GM18511 (cell line): Measurements from ENCODE around the gene DNAI1.

Experiments
- ATAC-seq: cut with Tn5 transposase; IDR thresholded peaks from one replicate; pipeline ENCODE4 v1.9.1; 2021; ENCODE audit warnings: mild to moderate bottlenecking, moderate library complexity; ENCODE audit not compliant: unreplicated experiment

DNAI1 gene

DNA sequence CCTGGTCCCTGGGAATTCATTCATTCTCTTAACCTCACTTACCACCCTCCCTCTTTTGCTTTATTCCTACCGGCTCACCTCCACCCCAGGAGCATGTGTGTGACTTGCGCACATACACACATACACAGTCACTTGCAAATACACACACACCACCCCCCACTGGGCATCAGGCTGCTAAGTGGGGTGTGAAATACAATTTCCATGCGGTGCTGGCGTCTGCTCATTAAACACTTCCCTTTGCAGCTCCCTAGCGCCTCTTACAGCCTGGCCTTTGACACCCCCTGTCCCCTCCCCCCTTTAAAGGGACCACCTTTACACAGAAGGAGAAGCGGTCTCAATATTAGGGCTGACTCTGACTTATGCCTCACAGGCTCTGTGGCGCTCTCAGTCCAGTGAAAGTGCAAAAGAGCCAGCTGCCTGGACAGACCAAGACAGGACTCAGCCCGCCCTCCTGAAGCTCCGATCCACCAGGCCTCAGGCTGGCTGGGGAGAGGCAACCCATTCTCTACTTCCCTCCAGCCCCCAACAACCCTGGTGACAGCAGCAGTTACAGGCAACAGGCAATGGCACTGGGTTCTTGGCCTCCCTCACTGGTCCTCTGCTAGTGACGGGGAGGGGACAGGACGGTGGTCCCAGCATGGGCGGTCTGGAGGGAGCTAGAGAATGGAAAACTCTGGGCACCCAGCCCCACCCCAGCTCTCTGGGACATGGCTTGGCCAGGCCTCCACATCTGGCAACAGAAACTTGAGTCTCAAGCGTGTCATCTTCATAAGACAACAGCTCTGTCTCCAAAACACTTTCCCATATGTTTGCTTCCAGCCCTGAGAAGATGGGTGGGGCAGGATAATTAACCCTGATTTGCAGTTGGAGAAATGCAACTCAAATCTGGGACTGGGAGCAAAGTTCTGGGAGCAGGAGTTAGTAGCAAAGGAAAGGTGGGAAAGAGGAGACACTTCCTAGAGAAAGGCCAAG, 52.2 kb downstream of the DNAI1 start:
- ATAC-seq = no peak

DNA sequence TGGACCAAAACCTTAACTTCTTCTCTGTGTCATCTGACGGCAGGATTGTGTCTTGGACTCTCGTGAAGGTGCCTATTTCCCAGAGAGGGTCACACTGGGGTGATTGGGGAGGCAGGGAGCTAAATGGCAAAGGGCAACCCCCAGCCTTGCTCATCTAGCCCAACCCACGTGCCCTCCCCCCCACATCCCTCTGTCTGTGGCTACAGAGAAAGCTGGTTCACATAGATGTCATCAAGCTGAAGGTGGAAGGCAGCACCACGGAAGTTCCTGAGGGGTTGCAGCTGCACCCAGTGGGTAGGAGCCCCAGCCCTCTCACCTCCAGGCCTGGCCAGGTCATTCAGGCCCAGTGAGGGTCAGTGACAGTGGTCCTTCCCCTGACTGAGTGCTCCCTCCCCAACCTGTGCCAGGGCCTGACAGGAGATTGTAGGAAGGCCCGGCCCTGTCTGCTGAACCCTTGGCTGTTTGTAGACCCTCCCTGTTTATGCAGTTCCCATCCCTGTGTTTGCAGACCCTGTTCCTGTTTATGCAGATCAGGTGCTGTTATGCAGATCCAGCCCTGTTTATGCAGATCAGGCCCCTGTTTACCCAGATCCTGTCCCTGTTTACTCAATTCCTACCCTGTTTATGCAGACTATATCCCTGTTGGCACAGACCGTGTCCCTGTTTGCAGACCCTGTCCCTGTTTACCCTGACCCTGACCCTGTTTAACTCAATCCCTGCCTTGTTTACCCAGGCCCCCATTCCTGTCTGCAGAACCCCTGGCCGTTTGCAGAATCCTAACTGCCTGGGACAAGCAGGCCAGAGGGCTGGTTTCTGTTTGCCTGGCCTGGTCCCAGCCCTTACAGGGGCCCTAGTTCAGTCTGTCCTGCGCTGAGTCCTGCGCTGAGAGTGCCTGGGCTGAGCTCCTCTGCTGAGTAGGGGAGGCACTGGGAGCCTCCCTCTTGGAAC, 53.8 kb downstream of the DNAI1 start:
- ATAC-seq = no peak

DNA sequence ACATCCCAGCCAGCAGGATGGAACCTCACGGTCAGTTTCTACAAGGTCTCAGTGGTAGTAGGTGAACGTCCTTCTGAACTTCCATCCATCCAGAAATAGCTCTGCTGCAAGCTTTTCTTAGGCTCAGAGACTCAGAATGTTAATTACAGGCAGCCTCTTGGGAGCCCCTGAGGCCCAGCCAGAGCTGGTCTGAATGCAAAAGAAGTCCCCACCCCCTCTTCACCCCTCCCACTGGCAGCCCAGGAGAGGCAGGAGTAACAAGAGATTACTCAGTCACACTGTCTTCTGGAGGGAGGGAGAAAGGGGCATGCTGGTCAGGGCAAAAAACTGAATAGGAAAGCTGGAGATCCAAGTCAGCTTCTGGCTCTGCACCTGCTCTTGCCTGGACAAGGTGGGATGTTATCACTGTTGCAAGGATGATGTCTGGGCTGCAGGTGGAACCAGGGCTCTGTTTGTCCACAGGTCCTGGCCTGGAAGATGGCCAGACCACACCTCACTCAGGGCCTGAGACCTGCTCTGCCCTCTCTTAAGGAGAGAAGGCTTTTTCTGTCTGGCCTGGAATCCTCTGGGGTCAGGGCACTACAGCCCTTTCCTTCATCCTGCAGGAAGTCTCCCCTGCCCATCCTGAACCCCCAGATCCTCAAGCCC, 55.1 kb downstream of the DNAI1 start:
- ATAC-seq = no peak

DNA sequence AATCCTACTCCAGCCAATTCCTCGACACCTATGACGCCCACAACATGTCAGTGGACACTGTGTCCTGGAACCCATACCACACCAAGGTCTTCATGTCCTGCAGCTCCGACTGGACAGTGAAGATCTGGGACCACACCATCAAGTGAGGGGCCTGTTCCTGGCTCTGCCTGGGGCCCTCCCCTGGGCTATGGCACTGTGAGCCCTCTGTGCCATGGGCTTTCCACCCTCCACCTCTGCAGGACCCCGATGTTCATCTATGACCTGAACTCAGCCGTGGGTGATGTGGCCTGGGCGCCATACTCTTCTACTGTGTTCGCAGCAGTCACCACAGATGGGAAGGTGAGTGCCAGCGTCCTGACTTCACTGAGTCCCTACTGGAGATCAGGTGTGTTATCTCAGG, 55.8 kb downstream of the DNAI1 start:
- no peak for ATAC-seq

DNA sequence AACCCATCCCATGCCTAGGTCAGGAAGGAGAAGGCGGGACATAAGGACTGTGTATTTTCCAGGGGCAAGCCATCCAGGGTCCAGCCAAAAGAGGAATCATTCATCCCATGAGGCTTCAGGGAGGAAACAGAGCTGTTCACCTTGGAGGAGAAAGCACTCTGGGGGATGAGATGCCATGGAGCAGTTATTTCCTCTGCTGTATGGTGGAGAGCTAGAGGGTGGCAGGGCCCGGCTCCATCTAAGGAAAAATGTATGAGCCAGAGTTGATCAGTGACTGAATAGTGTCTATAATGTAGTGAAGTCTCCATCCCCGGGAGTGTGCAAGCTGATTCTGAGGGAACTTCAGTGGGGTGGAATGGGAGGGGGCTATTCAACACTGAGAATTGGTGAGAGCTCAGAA, 56.2 kb downstream of the DNAI1 start:
- no peak for ATAC-seq

DNA sequence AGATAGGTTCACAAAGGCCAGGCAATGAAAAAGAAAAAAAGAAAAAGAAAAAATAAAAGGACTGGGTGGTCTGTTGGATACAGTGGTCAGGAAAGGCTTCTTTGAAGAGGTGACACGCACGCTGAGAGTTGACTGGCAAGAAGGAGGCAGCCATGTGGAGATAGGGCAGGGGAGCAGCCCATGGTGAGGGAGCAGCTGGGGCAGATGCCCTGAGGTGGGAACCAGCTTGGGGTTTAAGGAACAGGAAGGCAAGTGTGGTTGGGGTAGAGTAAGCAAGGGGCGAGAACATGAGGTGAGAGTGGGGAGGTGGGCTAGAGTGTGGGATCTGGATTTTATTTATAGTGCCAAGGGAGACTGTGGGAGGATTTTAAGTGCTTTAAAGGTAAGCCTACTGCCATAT, 57.4 kb downstream of the DNAI1 start:
- ATAC-seq = no peak

DNA sequence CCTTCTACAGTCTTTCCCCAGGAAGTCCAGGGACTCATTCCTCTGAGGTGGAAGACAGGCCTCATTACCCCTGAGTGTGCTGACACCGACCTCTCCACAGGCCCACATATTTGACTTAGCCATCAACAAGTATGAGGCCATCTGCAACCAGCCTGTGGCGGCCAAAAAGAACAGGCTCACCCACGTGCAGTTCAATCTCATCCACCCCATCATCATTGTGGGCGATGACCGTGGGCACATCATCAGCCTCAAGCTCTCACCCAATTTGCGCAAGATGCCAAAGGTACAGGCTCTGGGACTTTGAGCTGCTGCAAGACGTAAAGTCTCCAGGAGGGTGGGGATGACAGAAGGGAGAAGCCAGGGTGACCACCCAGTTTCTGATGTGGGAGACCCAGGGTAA, 58.6 kb downstream of the DNAI1 start:
- no peak for ATAC-seq

DNA sequence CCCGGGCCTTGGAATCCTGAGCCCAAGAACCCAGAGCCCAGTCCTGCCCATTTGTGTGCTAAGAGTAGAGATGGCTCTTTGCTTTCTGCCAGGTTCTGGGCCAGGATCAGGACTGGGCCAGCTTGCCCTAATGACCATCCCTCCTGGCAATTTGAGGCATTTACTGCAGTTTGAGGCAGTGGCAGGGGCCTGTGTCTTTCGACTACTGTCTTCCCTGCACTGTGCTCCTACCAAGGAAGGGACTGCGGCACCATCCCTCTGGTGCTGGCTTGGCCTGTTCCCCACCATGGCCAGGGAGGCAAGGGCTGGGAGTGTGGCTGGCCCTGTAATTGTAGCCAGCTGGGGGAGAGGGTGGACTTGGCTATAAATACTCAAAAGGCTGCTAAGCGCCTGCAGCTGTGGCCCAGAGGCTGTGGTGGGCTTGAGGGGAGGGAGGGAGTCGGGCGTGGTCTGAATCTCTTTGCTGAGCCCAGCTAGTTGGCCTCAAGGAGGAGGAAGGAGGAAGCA, 59.6 kb downstream of the DNAI1 start:
- ATAC-seq = no peak

DNA sequence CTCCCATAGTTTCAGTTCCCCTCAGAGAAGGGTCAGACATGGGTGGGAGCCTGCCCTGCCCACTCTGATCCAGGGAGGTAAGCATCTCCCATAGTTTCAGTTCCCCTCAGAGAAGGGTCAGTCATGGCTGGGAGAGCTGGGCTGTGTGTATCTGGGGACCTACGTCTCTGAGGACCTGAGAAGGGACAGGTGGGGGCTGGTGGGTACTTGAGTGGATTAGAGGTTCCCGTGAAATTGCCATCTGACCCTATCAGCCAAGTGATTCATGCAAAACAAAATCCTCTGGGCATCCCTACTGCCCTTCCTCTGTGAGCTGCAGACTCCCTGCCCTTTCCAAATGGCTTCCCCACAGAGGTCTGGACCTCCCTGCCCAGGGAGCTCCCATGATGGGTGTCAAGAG, 60.3 kb downstream of the DNAI1 start:
- no peak for ATAC-seq

DNA sequence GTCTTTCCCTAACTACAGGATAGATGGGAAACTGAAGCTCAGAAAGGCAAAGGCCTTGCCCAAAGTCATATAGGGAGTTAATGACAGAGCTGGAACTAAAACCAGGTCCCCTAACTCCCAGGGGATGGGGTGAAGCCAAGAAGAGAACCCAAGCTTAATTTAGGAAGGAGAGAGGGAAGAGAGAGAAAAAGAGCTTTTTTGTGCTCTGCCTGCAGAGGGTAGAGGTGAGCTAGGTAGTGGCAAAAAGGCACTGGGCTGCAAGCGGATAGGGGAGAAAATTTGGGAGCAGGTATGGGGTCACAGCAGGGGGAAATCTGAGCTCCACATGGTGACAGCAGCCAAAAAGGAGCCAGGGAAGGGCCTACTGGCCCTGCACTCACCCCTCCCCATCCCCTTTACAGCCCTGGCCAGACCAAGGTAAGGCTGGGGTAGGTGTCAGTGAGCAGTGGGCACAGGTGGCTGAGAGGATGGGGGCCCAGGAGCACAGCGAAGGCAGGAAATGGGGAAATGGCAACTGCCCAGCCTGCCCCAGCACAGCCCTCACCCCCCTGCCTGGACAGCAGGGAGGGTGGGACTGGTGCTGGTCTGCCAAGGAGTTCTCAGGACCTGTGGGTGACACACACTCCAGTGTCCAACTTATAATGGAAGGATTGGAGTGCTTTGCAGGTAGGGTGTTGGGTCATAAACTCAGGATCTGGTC, 60.9 kb downstream of the DNAI1 start:
- ATAC-seq = no peak

DNA sequence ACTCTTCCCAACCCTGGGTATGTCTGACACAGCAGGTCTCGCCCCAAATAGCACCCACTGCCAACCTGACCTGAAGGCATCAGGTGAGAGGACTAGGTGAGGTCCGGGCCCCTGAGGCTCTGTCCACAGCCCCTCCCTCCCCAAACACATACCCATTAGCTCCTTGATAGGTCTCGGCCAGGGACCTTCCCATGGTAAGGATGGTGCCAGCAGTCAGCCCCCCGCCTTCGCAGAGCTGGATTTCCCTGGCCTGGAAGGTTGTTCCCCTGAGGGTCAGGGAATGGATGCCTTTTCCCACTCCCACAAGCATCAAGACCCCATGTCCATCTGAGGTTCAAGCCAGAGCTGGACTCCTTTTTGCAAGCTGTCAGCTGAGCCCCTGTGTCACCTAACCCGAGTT, 61.5 kb downstream of the DNAI1 start:
- no peak for ATAC-seq

DNA sequence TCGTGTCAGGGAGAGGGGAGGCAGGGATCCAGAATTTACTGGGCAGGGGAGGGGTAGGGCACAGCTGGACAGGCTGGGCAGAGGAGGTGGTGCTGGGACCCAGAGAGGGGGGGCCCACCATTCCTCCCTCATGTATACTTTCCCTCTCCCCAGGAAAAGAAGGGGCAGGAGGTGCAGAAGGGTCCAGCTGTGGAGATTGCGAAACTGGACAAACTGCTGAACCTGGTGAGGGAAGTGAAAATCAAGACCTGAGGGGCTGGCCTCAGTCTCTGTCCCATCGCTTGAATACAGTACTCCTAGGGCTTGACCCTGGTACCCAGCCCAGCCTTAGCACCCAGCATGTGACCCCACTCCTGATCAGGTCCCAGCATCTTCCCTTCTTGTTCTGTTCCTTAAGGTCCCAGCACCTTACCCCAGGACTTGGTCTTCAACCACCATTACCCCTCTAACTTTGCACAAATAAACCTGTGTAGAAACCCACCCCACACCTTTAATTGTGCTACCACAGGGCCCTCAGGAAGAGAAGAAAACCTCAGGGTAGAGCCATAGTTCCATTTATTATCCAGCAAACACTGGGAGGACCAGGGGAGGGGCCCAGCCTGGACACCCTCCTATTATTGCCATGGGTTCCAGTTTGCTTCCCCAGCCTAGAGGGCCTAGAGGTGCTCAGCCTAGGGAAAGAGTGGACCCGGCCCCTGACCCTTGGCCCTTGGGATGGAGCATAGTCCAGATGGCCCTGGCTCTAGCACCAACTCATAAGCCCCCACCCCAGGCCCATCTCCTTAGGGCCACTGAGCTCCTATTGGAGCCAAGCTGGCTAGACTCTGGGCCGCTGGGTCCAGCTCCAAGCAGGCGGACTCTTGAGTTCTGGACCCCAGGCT, 62.1 kb downstream of the DNAI1 start:
- ATAC-seq = no peak

DNA sequence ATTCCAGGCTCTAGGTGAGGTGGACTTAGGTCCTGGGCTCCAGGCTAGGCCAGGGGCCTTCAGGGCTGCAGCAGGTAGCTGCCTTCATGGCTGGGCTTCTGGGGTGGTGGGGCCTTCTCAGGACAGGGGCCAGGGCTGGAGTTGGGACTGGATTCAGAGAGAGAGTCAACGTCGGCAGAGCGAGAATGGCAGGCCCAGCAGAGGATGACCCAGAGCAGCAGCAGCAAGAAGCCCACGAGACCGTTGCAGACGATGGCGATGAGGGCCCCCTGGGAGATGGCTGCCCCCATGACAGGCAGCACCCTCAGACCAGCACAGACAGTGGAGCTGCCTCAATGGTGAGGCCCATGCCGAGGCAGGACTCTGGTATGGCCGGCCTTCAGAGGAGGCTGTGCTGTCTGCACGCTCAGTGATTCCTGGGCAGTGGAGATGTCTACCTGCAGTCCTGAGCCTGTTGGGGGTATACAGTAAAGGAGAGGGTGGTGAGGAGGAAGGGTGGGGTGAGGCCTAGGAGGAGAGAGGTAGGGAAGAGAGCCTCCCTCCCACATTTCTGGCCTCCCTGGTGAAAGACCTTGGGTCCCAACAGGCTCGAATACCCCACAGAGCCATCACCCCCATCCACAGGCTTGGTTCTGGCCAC, 62.9 kb downstream of the DNAI1 start:
- no peak for ATAC-seq

DNA sequence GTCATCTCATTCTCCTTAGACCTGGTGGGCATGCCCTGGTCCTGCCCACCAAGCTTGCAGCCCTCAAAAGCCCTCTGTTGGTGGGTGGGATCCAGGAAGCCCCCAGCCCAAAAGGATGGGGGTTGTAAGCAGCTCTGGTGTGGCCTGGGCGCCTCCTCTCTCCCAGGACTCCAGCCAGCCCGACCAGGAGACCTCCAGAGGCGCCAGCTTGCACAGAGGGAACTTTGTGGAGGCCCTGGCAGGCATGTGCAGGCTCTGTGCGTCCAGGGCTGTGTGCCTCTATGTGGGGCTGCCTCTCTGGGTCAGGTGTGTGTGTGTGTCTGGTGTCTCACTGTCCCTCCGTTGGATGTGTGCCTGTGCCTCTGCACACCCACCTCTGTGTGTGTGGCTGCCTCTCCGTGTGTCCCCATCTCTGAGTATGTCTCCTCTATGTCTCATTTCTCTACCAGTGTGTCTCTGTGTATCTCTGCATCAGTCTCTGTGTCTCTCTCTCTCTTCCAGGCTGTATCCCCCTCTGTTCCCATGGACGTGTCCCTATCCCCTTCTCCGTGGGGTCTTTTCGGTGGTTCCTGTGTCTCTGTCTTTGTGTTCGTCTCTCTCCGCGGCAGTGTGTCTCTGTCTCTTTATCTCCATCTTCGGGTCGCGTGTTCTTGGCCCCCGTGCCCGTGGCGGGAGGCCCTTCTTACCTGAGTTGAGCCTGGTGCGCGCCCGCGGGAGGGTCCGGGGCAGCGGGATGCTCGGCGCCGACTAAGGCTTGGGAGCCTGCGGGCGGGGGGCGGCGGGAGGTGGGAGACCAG, 63.7 kb downstream of the DNAI1 start:
- no peak for ATAC-seq

DNA sequence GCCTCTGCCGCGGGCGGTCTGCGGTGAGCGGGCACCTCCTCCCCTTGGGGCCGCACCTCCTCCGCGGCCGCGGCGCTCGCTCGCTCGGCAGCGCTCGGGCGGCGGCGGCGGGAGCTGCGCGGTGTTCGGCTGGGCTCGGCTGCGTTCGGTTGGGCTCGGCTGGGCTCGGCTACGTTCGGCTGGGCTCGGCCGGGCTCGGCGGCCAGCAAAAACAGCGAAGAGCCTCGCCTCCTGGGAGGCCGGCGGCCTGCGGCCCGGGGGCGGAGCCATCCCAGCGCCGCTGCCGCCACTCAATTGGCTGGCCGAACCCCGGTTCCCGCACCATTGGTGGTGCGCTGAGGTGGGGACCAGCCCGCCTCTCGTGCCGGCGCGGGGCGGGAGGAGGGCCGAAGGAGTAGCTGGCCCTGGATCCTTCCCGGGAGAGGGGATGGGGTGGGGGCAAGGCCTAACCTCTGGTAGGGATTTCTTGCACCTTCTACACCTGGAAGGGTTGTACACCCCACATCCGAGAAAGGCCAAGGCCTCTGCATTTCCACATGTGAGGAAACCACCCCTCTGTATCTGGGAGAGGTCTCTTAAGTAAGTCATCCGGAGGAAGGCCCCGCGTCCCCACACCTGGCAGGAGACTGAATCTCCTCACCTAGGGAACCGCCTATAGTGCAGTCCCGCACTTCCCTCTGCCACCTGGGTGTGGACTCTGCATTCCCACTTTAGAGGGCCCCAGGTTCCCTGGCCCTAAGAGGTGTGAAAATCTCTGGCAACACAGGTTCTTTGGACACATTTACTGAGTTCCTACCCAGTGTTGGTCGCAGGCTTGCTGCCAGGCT, 64.6 kb downstream of the DNAI1 start, which contains the start of gene ENHO:
Gene ENHO, minus strand, starts transcription at position 20 of the 827 bp plus-strand sequence. CDS start 1,295 bp downstream, outside the sequence.
- ATAC-seq = peak; percentile 81

DNA sequence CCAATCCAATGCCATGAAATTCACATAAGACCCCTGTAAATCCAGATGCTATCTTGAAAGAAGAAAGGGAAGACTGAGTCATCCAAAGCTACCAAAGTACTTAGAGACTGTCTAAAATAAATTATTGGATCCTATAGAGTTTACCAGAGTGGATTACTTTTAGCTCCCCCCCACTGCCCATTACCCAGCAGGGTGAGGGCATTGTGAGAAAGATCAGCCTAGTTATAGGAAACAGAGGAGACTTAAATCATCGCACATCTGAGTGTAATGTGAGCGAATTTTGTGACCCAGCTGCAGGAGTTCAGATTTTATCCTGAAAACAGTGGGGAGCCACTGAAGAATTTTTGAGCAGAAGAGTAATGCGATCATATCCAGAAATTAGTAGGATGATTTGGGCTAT, 65.7 kb downstream of the DNAI1 start:
- ATAC-seq = no peak

DNA sequence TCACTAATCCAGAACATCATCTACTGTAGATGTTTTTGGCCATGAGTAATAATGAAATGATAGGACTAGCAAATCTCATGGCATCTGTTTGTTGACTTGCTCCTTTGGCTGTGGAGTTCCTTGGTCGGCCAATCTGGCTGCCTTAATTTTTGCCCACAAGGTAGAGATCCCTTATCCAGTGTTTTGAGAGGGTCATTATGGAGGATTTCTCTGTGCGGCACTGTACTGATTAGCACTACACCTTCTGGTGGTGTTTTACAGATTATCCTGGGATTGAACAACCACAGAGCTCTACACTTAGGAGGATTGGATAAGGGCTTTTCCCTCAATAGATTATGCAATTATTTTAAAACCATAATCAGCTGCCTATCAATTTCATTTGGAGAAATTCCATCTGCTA, 67.4 kb downstream of the DNAI1 start:
- no peak for ATAC-seq
